Embryonic facial prominence (tissue), 1 donor: ENCODE results near the gene NUDCD3.

Experiments
- DNase-seq: peaks from one replicate; pipeline ENCODE4 v3.0.0-alpha.2; 2016; ENCODE audit errors: extremely low spot score

The NUDCD3 gene

DNA sequence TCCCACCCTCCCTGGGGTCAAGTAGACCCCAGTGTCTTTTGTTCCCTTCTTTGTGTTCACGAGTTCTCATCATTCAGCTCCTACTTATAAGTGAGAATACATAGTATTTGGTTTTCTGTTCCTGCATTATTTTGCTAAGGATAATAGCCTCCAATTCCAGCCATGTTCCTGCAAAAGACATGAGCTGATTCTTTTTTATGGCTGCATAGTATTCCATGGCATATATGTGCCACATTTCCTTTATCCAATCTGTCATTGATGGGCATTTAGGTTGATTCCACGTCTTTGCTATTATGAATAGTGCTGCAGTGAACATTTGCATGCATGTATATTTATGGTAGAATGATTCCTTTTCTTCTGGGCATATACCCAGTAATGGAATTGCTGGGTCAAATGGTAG, 136.8 kb downstream of the NUDCD3 start:
- no peak for DNase-seq

DNA sequence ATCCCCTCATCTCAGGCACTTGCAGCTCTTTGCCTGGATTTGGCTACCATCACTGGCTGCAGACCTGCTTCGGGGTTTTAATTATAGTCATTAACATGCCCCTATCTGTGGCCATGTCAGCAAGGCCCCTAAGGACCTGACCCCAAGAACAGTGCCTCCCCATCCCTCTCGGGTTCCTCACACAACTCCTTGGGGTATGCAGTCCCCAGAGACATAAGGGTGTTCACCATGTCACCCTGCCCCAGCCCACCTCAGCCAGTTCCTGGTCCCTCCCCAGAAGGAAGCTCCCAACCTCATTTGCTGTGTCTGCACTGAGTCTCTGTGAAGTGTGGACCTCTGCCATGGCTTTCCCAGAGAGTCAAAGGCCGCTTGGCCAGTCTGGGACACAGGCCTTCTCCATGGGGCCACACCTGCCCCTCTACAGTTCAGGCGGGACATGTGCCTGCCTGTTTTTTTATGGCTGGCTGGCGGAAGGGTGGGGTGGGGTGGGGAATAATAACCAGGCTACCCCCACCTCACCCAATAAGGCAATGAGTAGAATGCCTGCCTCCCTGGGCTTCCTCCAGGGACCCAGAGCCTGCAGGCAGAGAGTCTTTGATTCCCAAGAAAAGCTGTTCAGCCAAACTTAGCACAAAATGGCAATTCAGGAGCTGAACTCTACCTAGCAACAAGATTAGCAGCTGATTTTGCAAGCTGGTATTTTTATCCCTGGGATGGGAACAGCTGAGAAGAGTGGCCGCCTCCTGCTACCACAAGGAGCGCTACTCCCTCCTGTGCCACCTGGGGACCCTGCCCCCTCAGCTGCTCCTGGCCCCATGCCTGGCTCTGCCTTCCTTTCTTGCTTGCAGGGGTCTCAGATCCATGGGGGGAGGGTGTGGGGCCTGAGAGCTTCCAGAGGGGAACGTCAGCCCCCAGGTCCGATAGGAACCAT, 141.3 kb downstream of the NUDCD3 start:
- no peak for DNase-seq

DNA sequence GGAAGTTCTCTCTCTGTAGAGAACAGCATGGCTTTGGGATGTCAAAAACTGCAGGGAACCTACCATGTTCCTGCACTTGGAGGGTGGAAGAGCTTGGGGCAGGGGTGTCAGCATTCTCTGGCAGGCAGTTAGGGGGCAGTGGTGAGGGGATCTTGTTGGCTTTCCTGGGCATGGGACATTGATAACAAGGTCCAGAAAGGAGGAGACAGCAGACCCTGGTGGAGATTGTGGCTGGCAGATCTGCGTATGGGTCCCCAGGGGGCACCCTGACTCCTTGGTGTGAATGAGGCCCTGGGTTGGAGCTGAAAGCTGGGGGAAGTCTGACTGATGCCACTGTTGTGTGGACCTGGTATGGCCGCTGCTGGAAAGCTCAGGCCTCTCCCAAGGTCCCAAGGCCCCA, 142.2 kb downstream of the NUDCD3 start:
- no peak for DNase-seq

DNA sequence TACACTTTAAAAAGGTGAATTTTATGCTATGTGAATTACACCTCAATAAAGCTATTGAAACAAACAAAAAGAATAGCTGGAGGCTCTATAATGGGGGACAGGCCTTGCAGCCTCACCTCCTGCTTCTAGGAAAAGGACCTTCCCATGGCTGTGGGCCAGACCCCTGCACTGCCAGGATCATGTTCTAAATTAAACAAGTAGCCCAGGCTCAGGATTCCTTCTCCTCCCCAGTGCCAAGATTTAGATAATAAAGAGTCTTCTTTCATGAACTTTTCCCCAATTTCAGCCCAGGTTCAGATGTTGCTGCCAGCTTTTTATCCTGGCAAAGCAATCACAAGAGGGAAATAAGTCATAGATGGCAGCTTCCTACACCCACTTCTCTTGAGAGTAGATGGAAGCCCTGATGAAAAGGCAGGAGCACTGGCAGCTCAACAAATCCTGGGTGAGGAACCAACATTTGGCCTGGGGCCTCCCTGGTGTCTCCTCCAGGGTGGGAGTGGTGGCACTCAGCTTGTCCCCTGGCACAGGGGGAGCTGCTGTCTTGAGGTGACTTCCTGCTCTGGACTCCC, 142.8 kb downstream of the NUDCD3 start:
- no peak for DNase-seq

DNA sequence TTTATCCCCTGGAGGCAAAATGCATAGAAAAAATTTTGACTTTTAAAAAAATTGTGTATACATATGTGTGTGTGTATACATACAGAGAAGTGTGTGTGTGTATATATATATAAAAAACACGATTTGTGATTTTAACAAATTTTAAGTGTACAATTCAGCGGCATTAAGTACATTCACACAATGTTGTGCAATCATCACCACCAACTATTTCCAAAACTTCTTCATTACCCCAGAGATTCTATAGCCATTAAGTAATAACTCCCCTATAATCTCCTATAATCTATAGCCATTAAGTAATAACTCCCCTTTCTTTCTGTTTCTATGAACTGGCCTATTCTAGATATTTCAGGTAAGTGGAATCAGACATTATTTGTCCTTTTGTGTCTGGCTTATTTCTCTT, 144.4 kb downstream of the NUDCD3 start:
- no peak for DNase-seq

DNA sequence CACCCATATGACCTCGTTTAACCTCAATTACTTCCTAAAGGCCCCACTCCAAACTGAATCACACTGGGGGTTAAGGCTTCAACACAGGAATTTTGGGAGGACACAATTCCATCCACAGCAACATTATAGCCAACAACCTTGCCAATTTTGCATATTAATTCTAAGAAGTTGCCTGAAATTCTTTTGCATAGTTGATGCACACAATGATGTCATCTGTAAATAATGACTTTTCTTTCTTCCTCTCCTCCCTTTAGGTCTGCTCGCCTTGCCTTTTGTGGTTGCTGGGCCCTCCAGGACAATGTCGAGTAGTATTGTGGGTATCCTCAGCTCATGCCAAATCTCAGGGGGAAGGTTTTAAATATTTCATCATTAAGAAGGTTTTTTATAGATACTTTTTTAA, 149.1 kb downstream of the NUDCD3 start:
- no peak for DNase-seq

DNA sequence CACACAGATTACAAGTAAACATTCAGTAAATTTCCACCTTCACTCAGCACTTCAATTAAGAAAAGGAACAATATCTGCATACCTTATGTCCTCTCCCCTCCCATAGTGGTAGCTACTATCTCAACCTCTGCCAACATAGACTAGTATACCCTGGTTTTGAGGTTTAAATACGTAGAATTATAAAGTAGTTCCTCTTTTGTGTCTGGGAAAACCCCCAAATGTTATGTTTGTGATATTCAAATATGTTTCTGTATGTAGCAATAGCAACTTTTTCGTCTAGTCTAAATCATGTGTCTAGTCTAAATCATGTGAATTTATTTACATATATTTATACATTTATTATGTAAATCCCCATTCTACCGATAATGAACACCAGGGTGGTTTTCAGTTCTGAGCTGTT, 151.9 kb downstream of the NUDCD3 start:
- DNase-seq: no peak

DNA sequence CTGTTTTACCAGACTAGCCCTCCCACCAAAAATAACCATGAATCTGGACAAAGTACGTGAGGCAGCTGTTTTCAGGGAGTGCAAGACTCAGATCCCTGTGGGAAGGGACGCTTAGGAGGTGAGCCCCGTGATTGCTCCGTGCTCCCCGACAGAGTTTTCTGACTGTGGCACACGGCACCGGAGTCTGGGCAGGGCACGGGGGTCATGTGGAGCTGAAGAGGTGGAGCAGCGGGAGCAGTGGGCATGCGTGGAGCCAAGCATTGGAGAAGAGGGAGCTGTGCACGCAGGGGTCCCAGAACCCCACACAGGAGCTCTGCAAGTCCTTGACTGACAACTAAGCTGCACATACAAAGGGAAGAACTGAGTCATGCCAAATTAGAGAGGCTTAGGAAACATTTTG, 154.0 kb downstream of the NUDCD3 start:
- no peak for DNase-seq

DNA sequence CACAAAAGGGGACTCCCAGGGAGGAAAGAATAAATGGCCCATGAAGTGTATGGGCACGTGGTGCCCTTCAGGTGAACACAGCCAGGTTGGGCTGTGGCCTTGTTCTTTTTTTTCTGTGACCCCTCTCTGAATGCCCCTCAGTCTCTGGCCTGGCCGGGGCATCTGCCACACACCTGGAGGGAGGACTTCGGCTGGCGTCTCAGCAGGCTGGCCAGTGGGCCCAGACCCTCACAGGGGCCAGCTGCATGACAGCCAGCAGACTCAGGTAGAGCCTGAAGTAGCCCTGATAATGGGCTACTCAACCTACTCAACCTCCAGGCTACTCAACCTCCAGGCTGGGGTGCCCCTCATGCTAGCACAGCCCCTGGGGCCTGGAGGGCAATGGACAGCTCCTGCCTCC, 155.3 kb downstream of the NUDCD3 start:
- no peak for DNase-seq

DNA sequence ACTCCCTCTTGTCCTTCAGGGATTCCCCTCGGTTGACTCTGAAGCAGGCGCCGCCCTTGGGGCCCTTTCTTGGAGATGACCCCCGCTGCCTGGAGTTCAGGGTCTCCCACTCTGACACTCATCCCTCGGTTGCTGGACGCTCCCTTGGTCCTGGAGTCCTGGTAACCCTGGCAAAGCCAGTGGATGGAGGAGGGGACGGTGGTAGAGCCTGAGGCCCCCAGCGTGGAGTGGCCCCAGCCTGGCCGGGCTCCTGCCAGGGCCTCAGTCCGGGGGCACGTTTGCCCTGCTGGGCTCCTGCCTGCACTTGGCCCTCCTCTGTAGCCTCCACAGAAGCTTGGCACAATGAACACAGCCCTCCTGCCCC, 155.7 kb downstream of the NUDCD3 start:
- DNase-seq: no peak

DNA sequence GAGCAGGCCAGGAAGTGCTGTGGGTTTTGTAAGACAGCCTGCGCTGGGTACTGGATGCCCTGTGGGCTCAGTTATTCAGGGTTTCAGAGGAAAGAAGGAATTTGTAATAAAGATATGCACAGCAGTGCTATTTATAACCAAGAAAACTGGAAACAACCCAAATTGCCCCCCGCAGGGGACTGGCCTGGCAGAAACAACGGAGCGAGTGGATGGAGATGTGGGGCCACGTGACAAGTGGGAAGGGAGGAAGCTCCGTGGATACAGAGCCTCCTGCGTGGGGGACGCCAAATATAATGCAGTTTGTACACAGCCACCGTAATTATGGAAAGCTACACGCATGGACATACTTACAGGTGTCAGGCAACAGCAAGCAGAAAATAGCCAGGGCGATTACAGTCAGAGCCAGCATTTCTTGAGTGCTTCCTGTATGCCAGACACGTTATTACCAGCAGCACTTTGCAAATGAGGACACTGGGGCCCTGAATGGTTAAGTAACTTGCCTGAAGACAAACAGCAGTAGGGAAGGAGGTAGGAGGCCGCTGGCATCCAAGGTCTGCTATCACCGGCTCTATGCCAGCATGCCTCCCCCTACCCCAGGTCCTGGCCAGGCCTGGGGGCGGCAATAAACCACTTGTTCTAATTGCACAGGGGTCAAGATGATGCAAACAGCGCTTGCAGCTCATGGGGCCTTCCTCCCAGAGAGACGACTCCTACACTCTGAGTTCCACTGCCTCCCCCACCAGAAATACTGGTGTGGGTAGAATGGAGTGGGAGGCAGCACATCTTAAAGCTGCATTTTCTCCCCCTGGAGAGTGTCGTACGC, 156.3 kb downstream of the NUDCD3 start:
- peak; percentile 22 for DNase-seq

DNA sequence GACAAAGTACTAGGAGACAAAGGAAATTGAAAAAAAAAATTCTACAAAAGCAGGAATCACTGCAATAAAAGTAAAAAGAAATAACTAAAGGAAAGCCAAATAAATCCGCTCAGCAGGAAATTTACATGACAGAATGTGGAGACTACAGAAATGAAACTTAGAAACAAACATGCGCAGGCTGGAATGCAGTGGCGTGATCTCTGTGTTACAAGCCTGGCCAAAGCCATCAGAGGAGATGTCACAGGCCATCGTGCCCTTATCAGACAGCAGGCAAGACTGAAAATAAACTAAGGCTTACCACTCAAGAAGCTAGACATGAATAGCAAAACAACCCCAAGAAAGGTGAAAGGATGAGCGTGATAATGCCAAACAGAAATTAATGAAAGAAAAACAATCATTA, 158.8 kb downstream of the NUDCD3 start:
- no peak for DNase-seq

DNA sequence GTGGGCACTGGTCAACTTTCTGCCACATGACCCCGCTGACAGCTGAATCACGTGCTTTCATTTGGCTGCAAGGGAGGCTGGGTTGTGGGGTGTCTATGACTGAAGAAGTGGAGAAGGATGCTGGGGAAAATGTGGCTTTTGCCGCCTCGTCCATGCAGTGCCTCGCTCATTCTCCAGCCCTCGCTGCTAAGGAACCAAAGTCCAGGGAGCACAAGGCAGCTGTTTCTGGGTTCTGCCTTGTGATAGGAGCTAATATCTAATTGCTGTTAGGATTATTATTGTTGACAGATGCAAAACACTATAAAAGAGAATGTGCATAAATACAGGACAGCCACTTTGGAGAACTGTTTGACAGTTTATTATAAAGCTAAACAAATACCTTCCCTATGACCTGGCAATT, 160.1 kb downstream of the NUDCD3 start:
- no peak for DNase-seq

DNA sequence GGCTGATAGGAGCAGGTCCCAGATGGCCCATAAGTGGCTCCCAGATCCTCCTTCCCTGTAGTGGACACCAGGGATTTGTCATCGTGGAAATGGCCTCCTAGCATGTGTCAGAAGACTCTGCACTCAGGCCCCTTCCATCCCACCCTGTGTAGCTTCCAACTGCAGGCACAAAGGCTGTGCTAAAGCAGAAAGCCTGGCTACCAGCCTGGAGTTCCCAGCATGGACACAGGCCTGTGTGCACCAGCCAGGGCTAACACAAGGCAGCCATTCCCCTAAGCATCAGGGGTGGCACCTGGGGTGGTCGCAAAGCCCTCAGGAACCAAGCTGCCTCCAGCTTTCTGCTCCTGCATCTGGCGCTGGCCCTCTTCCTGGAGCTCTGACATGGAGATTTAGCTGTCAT, 160.6 kb downstream of the NUDCD3 start:
- no peak for DNase-seq
